Measurements from ENCODE around the gene UGGT2.
"Not testable (repeated sequence)": the region's sequence is repeated elsewhere in the genome, so short reads cannot be mapped to it uniquely, and the experiment has no call there.

Gene UGGT2

DNA sequence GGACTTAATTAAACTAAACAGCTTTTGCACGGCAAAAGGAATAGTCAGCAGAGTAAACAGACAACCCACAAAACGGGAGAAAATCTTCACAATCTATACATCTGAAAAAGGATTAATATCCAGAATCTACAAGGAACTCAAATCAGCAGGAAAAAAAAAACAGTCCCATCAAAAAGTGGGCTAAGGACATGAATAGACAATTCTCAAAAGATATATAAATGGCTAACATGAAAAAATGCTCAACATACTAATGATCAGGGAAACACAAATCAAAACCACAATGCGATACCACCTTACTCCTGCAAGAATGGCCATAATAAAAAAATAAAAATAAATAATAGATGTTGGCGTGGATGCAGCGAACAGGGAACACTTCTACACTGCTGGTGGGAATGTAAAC, 1.7 kb downstream of the UGGT2 start:
- not testable (repeated sequence) for DNase-seq

DNA sequence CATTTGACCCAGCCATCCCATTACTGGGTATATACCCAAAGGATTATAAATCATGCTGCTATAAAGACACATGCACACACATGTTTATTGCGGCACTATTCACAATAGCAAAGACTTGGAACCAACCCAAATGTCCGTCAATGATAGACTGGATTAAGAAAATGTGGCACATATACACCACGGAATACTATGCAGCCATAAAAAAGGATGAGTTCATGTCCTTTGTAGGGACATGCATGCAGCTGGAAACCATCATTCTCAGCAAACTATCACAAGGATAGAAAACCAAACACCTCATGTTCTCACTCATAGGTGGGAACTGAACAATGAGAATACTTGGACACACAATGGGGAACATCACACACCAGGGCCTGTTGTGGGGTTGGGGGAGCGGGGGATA, 2.2 kb downstream of the UGGT2 start:
- not testable (repeated sequence) for DNase-seq

DNA sequence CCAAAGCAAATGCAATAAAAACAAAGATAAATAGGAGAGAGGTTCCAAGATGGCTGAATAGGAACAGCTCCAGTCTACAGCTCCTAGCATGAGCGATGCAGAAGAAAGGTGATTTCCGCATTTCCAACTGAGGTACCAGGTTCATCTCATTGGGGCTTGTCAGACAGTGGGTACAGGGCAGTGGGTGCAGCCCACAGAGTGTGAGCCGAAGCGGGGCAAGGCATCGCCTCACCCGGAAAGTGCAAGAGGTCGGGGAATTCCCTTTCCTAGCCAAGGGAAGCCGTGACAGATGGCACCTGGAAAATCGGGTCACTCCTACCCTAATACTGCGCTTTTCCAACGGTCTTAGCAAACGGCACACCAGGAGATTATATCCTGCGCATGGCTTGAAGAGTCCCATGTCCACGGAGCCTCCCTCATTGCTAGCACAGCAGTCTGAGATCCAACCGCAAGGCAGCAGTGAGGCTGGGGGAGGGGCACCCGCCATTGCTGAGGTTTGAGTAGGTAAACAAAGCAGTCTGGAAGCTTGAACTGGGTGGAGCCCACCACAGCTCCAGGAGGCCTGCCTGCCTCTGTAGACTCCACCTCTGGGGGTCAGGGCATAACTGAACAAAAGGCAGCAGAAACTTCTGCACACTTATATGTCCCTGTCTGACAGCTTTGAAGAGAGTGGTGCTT, 6.6 kb downstream of the UGGT2 start:
- DNase-seq = not testable (repeated sequence)

DNA sequence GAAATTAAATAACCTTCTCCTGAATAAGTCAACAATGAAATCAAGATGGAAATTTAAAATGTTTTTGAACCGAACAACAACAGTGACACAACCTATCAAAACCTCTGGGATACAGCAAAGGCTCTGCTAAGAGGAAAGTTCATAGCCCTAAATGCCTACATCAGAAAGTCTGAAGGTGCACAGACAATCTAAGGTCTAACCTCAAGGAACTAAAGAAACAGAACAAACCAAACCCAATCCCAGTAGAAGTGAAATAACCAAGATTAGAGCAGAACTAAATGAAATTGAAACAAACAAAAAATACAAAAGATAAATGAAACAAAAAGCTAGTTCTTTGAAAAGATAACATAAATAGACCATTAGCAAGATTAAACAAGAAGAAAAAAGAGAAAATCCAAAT, 9.0 kb downstream of the UGGT2 start:
- no peak for DNase-seq

DNA sequence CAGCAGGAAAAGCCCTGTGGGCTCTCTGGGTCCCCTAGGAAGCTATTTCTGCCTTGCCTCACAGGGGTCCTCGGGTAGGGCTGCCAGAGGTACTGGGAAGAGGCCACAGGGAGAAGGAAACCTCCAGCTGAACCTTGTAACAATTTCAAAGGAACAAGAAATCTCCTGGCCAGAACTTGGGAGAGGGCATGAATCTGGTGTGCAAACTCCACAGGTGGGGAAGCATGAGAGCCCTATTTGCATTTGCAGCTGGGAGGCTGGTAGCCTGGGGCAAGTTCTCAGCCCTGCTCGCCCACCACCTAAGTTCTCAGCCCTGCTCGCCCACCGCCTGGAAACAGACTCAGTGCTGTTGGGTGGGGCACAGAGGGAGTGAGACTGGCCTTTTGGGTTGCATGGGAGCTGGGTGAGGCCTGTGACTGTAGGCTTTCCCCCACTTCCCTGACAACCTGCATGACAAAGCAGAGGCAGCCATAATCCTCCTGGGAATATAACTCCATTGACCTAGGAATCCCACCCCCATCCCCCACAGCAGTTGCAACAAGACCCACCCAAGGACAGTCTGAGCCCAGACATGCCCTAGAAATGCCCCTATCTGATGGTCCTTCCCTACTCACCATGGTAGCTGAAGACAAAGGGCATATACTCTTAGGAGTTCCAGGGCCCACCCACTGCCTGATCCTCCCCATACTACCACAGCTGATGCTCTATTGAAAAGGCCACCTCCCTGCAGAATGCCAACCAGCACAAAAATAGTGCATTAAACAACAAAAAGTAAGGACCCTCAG, 11.7 kb downstream of the UGGT2 start:
- no peak for DNase-seq

DNA sequence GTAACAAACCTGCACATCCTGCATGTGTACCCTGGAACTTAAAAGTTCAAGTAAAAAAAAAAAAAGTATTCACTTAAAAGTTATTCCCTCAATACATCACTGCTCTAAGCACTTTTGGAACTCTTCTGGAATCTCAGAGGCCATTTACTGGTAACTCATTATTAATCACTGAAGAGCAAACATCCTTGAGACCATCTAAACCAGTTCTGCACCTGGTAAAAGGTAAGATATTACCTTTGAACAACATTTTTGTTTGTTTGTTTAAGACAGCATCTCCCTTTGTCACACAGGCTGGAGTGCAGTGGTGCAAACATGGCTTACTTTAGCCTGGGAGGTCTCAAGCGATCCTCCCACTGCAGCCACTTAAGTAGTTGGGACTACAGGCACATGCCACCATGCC, 16.7 kb downstream of the UGGT2 start:
- DNase-seq = no peak

DNA sequence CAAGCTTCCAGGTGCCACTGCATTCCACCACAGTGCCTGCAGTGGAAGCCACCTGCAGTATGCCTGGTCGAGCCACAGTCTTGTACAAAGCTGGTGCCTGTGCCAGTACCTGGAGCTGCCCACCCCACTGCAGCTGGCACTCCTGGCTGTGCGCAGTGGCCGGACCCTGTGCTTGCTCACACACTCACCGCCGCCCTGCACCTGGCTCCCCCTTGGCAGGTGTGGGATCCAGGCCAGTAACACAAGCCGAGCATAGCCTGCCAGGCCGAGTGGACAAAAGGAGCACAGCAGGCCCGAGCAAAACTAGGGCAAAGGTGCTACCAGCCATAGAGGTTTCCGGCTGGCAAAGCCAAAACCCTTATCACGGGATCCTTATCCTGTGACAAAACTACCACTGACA, 18.5 kb downstream of the UGGT2 start:
- no peak for DNase-seq

DNA sequence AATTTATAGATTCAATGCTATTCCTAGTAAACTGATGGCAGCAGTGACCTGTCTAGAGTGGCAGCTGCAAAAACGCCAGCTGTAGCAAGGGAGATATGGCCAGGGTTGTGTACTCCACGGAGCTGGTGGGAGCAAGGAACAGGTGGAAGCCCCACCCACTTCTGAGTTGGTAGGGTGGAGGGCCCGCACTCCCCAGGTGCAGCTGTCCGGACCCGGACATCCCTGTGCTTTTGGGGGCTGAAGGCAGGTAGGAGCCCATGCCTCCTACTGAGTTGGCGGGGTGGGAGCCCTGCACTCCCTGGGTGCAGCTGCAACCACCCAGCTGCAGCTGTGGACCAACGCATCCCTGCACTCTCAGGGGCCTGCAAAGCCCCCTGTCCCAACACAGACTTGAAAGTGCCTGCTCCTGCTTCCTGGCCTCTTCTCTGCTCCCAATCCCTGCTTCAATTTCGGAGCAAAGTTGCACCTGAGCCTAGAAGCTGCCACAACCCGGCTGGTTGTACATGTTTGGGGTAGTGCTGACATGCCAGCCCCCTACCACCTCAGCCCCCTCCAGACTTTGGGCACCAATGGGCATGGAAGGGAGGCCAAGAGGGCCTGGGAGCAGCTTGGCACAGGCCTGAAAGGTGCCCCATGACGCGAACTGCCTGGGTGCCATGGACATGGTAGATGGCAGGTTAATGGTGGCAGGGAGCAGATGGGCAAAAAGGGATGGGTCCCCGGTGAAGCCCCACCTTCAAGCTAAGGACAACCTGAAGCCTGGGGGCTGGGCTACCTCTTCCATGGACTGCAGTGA, 19.8 kb downstream of the UGGT2 start:
- DNase-seq = no peak

DNA sequence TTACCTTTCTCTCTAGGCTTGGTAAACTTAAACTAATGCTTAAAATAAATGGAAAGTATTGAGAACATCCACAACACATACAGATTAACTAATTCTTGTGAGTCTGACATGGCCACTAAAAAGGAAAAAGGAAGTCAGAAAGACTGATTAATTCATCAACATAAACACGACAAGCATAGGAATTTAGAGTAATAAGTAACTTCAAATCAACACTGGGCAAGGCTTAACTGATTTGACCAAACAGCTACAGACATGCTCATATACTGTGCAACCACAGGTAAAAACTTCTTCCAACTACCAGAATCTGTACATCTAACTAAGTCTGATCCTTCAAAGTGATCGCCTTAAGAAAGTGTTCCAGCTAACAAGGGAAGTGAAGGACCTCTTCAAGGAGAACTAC, 20.5 kb downstream of the UGGT2 start:
- DNase-seq = no peak

DNA sequence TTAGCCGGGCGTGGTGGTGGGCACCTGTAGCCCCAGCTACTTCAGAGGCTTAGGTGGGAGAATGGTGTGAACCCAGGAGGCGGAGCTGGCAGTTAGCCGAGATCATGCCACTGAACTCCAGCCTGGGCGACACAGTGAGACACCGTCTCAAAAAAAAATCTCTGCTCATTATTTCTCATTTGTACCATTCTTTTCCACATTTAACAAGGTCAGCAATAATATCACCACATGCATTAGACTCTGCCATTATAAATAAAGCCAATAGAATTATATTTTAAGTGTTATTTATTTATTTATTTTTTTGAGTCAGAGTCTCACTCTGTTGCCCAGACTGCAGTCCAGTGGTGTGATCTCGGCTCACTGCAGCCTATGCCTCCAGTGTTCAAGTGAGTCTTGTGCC, 24.2 kb downstream of the UGGT2 start:
- DNase-seq = no peak

DNA sequence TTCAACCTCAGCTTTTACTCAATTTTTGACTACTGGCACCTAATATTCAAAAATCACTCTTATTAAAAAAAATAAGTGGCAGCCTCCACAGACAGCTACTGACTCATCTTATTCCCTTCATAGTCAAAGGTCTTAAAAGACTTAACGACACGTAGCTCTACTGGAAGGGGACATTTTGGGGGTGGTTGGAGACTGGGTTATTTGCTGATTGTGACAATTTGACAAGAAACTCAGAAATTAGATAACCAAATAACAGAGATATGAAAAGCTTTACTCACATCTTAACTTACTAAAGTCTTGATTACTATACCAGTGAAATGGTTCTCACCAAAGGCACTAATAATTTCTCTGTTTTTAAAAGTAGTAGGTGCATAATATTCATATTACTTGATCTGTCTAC, 25.7 kb downstream of the UGGT2 start:
- no peak for DNase-seq

DNA sequence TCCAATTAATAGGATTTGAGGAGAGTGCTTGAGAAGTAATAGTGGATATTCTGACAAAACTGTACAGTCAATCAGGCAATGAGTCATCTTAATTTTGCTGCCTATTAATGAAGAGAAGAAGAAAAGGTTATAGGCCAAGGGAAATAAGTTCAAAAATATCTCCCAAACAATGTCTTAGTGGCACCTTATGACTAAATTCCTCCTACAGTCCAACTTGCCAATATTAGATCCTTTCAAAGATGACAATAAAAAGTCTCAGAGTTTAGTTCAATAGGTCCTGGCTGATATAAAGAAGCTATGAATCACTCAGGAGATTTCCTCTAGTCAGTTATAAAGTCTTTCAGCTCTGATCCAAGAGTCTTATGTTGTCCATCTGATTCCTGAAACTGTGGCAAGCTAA, 27.9 kb downstream of the UGGT2 start:
- no peak for DNase-seq

DNA sequence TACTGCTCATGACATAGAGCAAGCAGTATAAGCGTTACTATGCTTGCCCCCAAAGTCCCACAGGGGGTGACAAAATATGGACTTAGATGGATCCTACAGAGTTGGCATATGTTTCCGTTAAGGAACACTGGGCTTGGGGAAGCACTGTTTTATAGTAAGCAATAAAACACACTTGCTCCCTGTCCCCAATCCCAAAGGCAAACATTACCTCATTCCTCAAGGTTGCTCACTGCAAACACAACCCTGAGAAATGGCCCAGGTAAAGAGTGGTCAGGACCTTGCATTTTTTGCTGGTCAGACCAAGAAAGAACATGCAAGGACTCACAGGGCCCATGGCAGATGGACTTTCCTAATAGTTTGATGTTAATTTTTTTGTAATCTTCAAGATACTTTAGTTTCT, 32.3 kb downstream of the UGGT2 start:
- no peak for DNase-seq

DNA sequence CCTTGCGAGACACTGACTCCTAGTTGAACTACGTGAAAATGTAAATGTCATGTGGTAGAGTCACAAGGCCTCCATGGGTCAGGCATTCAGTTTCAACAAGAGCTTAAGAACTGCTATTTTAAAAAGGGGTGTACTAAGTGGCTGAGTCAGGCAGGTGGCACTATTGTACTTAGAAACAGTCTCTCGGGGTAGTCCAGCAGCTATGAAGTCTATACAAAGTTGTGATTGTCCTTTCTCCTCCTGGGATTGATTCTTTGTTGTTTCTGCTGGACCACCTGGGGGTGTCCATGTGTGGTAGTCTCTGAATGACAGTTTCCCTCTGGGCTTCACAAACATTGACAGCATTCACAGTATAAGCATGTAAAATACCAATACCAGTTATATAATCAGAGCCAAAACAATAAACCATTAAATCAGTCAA, 33.0 kb downstream of the UGGT2 start:
- DNase-seq = peak in 7 of 14 donors; percentile 6 to 31 (median 17)

DNA sequence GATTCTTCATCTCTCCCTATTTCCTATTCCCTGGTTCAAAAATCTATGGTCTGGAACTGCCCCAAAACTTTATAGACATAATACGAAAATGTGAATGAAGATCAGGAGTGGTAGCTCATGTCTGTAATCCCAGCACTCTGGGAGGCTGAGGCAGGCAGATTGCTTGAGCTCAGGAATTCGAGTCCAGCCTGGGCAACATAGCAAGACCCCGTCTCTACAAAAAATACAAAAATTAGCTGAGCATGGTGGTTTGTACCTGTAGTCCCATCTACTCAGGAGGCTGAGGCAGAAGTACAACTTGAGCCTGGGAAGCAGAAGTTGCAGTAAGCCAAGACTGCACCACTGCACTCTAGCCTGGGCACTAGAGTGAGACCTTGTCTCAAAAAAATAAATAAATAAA, 35.1 kb downstream of the UGGT2 start:
- no peak for DNase-seq

DNA sequence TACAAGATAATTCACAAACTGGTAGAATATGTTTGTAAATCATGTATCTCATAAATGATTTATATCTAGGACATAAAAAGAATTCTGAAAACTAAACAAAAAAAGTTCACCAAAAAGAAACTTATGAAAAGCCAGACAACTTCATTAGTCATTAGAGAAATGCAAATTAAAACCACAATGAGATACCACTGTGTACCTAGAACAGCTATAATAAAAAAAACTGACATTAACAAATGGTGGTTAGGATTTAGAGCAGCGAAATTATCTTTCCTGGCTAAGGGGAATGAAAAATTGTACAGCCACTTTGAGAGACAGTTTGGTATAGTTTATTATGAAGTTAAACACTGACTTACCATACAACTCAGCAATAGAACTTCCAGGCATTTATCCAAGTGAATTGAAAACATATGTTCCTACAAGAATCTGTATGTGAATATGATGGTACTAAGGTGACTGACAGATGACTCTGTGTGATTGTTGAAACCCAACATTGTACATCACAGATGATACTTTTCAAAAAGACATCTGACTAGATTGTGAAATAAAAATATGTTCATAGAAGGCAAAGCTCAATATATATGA, 41.8 kb downstream of the UGGT2 start:
- no peak for DNase-seq

DNA sequence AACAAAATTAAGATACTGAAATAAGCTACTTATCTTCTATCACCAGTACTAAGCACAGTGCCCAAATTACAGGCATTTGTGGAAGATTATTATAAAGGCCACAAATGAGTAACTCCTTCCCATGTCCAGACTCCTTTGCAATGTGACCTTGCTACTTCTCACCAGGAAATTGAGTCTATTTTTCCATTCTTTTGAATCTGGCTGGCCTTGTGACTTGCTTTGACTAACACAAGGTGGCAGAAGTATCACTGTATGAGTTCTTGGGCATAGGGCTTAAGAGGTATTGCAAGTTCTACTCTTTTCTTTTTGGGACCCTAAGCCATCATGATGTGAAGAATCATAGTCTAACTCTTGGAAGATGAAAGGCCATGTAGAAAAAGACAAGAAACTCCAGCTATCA, 49.9 kb downstream of the UGGT2 start:
- DNase-seq = no peak

DNA sequence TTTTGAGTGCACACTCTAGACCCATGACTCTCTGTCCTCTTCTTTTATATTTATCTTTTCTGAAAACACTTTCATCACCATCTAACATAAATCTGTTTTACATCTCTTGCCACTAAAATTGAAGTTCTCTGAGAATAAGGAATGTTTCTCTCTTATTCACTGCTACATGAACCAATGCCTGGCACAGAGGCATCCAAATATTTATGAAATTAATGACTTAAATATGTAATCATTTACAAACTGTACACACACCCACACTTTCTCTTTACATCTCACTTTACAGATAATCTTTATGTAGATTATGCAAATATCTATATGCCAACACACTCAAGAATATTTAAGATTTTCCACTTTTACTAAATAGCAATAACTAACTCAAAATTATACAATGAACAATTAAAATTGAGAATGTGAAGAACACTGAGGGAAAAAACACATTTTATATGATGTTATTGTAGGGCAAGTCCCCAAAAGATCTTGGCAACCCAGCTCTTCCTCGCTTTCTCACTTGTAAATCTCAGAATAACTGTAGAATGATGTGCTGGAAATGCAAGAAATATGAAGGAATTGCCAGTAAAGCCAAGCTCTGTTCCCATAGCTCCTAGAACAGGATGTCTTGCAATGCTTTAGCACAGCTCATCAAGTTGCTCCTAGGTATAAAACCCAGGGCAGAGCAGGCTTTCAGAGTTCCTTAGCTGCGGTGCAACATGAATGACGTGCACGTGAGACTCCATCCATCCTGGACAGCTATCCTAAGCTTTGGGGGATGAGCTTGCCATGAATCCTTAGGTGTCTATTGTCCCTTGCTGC, 50.7 kb downstream of the UGGT2 start:
- no peak for DNase-seq

DNA sequence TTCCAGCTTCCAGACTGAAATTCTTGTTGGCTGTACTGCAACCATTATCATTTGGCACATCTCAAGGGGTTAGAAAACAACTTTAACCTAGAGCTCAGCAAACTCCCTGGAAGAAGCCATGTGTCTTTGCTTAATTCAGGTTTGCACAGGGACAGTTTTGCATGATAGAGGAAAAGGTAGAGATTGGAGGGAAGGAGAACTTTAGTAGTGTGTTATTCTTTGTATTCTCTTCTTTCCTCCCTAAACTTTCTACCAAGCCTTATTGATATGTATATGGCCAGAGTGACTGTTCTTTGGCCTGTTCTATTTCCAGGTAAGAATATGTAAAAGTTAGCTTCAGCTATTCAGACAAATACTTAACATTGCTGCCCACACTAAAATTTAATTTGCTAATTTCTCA, 53.1 kb downstream of the UGGT2 start:
- DNase-seq = no peak

DNA sequence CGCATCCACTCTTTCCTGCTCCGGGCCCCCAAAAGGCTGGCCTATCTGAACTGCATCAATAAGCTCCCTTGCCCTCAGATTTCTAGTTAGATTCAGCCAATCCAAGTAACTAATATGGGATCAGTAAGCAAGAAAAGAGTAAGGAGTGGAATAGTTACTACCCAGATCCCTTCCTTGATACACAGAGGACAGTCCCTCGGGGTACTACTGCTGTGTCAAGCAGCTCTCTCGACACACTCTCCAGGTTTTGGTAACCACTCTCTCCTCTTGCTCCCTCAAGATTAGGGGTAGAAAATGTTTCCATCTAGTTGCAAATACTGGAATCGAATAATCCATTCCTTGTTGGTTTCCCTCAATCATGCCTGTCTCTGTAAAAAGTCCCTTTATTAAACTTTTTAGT, 65.4 kb downstream of the UGGT2 start:
- DNase-seq = no peak

DNA sequence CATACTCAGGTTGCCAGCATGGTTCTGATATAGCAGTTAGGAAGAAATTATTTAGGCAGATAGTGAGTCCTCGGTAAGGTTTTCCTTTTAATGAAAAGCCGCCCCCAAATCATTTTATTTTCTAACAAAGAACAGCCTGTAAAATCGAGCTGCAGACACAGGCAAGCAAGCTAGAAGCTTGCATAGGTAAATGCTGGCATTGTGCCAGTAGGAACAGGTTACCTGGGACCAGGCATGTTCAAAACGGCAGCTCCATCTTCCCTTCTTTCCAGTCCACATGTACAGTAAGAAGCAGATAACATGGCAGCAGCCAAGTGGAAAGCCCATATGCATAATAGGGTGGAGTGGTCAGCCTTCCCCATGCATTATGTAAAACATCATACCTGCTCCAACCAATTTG, 71.1 kb downstream of the UGGT2 start:
- no peak for DNase-seq

DNA sequence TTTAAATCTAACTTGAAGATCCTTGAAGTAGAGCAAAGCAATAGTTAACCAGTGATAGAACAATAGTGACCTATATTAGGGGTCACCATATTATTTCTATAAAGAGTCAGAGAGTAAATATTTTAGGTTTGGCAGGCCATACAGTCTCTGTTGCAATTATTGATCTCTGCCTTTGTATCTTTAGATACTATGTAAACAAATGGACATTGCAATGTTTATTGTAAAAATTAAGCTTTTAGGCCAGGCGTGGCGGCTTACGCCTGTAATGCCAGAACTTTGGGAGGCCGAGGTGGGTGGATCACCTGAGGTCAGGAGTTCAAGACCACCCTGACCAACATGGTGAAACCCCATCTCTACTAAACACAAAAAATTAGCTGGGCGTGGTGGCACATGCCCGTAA, 80.5 kb downstream of the UGGT2 start:
- DNase-seq = not testable (repeated sequence)
